ENCODE measurements around the gene TEX51. TPM values are rescaled to one million over a fixed set of nuclear protein-coding genes. Genes with fewer than 3 reads are reported as not detected.

Gene TEX51
- total RNA-seq, 2 donors from 2014 or later: 1.3 TPM; not detected in 1

Other genes with a start within 250 kb of the TEX51 start
- 10 to 100 TPM; 17.3 to 32.9 TPM for gene GYPC, start 242.7 kb upstream of the TEX51 start, total RNA-seq
- gene BIN1, start 208.3 kb downstream of the TEX51 start, total RNA-seq: 10 to 100 TPM; 65.6 to 70.1 TPM

All from prostate gland (tissue), 2 donors.